GM13977 (cell line): ENCODE data around the gene ABCD1.

Experiments
- DNase-seq: peaks from one replicate; pipeline ENCODE4 v3.0.0; 2012; ENCODE audit warnings: low spot score
- in situ Hi-C: fragments of 300-500 bp; cut with MboI; formaldehyde crosslinking; loops from one replicate; pipeline ENCODE4 v1.12.0; 2022; ENCODE audit warnings: low sequenced_read_pairs, low pct_unique_long_range_greater_than_20kb, mixed read lengths, inconsistent platforms; ENCODE audit not compliant: unreplicated experiment
- TF ChIP-seq, protein P1 (sequence below): IDR thresholded peaks from 2 replicates; pipeline ENCODE4 v1.5.1; 2012; ENCODE audit warnings: mild to moderate bottlenecking, control low read depth; ENCODE audit not compliant: insufficient read depth; ENCODE audit errors: extremely low read depth, missing control alignments

Gene ABCD1

DNA sequence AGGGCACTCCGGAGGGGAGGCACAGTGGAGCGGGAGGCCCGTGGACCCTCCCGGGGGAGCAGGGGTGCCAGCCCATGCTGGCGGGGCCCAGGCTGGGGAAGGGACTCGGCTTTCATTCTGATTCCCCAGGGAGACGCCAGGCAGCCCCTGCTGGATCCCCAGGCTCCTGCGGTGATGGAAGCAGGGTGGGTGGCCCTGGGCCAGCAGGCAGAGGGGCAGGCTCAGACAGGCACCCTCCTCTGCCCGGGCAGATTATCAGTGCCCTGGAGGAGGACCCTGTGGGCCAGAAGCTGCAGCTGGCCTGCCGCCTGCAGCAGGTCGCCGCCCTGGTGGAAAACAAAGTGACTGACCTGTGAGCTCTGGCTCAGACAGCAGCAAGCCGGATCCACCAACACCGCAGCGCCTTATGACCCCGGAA lies 54.0 kb downstream of the ABCD1 start:
- in situ Hi-C loops, result no loop called here
- DNase-seq, result no peak
- TF ChIP-seq, protein P1, sequence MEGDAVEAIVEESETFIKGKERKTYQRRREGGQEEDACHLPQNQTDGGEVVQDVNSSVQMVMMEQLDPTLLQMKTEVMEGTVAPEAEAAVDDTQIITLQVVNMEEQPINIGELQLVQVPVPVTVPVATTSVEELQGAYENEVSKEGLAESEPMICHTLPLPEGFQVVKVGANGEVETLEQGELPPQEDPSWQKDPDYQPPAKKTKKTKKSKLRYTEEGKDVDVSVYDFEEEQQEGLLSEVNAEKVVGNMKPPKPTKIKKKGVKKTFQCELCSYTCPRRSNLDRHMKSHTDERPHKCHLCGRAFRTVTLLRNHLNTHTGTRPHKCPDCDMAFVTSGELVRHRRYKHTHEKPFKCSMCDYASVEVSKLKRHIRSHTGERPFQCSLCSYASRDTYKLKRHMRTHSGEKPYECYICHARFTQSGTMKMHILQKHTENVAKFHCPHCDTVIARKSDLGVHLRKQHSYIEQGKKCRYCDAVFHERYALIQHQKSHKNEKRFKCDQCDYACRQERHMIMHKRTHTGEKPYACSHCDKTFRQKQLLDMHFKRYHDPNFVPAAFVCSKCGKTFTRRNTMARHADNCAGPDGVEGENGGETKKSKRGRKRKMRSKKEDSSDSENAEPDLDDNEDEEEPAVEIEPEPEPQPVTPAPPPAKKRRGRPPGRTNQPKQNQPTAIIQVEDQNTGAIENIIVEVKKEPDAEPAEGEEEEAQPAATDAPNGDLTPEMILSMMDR, result peak; percentile 6

GRCh38 chrX:153779891-153780677 lies 55.4 kb downstream of the ABCD1 start:
- in situ Hi-C loops, result no loop called here
- DNase-seq, result no peak
- TF ChIP-seq, protein P1, result no peak

DNA sequence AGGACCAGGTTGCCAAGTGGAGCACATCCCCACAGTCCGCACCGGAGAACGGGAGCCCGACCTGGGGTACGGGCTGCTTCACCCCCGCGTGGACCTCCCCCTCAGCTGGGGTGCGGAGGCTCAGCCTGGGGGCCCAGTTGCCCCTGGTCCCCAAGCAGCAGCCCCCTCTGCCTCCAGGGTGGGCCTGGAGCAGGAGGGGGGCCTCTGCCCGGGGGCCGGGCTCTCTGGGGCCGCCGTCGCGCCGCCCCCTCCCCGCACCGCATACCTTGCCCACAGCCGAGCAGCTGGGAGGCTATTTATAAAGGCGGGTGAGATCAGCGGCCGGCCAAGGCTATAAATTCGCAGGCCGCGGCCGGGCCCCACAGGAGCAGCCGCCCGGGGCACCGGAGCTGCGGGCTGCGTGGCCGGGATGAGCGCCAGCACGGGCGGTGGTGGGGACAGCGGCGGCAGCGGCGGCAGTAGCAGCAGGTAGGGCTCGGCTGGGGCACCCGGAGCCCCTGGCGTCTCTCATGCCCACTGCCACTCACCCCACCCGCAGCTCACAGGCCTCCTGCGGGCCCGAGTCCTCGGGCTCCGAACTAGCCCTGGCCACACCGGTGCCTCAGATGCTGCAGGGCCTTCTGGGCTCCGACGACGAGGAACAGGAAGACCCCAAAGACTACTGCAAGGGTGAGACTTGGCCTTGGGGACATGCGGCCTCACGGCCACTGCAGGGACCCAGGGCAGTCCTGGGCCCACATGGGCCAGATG lies 56.2 kb downstream of the ABCD1 start, which contains the start of gene SRPK3:
SRPK3 (plus strand) TSS at position 364 of the 750 bp plus-strand sequence; CDS start at position 410, 46 bp downstream.
- TF ChIP-seq, protein P1, result no peak

GRCh38 chrX:153781428-153782047 lies 56.9 kb downstream of the ABCD1 start:
- DNase-seq, result no peak
- TF ChIP-seq, protein P1, result no peak
- in situ Hi-C loops, result no loop called here

More for the DNA sequence above, 56.2 kb downstream of the ABCD1 start, which contains the start of gene SRPK3:
- DNase-seq, result no peak
- in situ Hi-C loops, result no loop called here

DNA sequence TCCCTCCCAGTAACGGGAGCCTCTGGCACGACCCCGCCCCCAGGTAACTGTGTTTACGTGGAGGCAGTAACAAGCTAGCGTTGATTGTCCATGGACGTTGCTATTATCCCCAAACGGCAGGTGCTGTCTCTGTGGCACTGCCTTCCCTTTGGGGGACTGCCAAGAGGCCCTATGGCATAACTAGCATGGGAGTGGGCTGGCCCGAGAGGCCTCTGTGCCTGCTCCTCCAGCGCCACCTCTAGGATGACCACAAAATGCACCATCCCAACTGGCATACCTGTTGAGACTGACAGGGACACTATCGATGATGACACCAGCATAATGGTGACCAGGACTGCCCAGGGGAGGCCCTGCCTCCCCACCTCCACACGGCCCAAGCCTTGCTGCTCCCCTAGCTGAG lies 57.7 kb downstream of the ABCD1 start:
- TF ChIP-seq, protein P1, result peak; percentile 9
- DNase-seq, result no peak
- in situ Hi-C loops, result no loop called here

DNA sequence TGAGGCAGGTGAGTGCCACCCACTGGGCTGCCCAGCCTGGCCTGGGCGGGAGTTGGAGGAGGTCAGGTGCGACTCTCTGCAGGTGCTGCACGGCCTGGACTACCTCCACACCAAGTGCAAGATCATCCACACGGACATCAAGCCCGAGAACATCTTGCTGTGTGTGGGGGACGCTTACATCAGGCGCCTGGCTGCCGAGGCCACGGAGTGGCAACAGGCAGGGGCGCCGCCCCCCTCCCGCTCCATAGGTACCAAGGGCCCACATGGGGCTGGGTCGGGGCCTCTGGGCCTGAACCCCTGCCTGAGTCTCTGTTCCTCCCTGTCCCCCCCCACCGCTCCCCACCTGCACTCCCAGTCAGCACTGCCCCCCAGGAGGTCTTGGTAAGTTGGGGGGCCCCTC lies 58.2 kb downstream of the ABCD1 start:
- in situ Hi-C loops, result no loop called here
- DNase-seq, result no peak
- TF ChIP-seq, protein P1, result no peak
